GM20000 (cell line): ENCODE measurements around the gene TTC33.
A peak's percentile ranks its signal among the peaks of the same experiment; 100 is the strongest.

Source experiments
- DNase-seq: peaks from one replicate; pipeline ENCODE4 v3.0.0; 2012; ENCODE audit warnings: low spot score
- CTCF ChIP-seq: IDR thresholded peaks from 2 replicates; pipeline ENCODE4 v1.5.1; 2012; ENCODE audit warnings: mild to moderate bottlenecking, control low read depth; ENCODE audit errors: extremely low read depth, missing control alignments

TTC33 gene

DNA sequence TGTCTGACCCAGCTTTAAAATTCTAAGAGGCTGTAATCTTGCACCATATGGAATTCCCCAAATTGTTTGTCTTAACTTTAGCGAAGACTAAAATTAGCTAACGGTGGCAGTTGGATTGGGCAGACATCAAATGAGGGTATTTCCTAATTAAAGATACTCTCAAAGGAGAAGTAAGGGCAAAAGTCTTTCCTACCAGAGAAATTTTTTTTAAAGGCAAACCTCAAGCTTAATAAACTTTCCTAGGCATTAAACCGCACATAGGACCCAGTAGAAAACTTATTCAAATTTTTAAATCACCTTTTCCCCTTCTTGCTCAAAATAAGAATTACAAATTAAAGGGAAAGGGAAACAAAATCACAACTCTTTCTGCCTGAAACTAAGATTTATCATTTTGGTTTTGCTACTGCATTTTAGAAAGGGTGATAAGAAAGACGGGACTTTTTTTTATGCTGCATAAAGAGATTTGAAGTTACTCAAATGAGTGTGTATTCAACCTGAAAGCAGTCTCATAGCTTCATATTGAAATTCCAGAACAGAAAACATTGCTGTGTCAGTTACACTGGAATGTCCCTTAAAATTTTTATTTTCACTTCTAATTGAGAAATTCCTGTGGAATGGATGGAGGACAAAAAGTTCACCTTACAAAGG is 265.2 kb downstream of the TTC33 start:
- peak; percentile 22 for DNase-seq
- TF ChIP-seq CTCF: no peak

GRCh38 chr5:40489421-40489820 is 266.3 kb downstream of the TTC33 start:
- no peak for TF ChIP-seq CTCF
- no peak for DNase-seq

- TF ChIP-seq CTCF: no peak
Observed at GRCh38 chr5:40486437-40487275, 269.1 kb downstream of the TTC33 start.

GRCh38 chr5:40485021-40485998 is 270.5 kb downstream of the TTC33 start:
- TF ChIP-seq CTCF: no peak

More at GRCh38 chr5:40486437-40487275, 269.1 kb downstream of the TTC33 start:
- peak; percentile 13 for DNase-seq

DNA sequence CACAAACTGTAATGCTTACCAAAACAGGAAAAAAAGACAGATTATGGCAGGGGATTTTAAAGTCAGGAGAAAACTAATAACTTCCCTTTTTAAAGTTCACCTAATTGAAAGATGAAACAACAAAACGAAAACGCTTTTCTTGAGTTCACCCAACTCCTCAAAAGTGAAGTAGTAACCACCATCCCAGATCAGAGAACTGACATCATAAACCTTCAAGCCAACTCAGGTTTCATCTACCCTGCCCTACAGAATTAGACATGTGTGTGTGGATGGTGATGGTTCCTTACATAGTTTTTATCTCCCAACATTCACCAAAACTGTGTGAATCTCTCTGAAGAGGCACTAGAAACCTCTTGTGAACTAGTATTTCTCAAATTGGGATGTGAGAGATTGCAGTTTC is 271.3 kb downstream of the TTC33 start:
- TF ChIP-seq CTCF: no peak
- peak; percentile 12 for DNase-seq

More at GRCh38 chr5:40485021-40485998, 270.5 kb downstream of the TTC33 start:
- DNase-seq: peak; percentile 18

DNA sequence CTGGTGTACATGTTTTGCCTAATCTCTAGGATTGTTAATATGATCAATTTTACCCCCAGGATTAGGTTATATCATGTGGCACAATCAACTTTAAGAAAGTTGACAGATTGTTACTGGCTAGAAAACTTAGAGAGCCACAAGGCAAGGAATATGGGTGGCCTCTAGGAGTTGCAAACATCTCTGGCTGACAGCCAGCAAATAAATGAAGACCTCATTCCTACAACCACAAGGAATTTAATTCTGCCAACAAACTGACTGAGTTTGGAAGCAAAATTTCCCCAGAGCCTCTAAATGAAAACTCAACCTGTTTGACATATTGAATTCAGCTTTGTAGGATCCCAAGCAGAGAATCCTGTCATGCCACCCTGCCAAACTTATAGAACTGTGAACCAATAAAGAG is 272.4 kb downstream of the TTC33 start:
- DNase-seq: no peak
- TF ChIP-seq CTCF: no peak
